ENCODE data around the gene NOL4. TPM values are rescaled to one million over a fixed set of nuclear protein-coding genes. Genes with fewer than 3 reads are reported as not detected.

The NOL4 gene
- total RNA-seq, 2 experiments from 2014 or later: 0.27 to 0.47 TPM

- ChIA-PET POLR2A (no interaction called here), CTCF (ENCODE audit: unreplicated experiment) (no interaction called here)
- H3K79me2 ChIP-seq (ENCODE audit: insufficient read depth, low read depth, low read length): no peaks in the 10 kb centered on the region
- DNase-seq (ENCODE audit: low spot score): no peak
- H3K4me2 ChIP-seq (ENCODE audit: low read length): no peak overlapping the region
- TF ChIP-seq EZH2phosphoT487 (IDR thresholded peaks at IDR 0.05; ENCODE audit: borderline replicate concordance, low read depth, low read length): no peak
- TF ChIP-seq, protein P1, sequence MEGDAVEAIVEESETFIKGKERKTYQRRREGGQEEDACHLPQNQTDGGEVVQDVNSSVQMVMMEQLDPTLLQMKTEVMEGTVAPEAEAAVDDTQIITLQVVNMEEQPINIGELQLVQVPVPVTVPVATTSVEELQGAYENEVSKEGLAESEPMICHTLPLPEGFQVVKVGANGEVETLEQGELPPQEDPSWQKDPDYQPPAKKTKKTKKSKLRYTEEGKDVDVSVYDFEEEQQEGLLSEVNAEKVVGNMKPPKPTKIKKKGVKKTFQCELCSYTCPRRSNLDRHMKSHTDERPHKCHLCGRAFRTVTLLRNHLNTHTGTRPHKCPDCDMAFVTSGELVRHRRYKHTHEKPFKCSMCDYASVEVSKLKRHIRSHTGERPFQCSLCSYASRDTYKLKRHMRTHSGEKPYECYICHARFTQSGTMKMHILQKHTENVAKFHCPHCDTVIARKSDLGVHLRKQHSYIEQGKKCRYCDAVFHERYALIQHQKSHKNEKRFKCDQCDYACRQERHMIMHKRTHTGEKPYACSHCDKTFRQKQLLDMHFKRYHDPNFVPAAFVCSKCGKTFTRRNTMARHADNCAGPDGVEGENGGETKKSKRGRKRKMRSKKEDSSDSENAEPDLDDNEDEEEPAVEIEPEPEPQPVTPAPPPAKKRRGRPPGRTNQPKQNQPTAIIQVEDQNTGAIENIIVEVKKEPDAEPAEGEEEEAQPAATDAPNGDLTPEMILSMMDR (conservative IDR thresholded peaks at IDR 0.05; ENCODE audit: low read length): no peak
- H3K4me1 ChIP-seq (ENCODE audit: insufficient read depth, low read length, poor library complexity, severe bottlenecking): no peaks in the 10 kb centered on the region
- intact Hi-C loops (cut with micrococcal nuclease; ENCODE audit: unreplicated experiment): no loop called here
- H3K4me3 ChIP-seq (ENCODE audit: low read depth, low read length, poor library complexity, severe bottlenecking): no peak overlapping the region
- H3K9me2 ChIP-seq (ENCODE audit: insufficient read depth, low read length): no peaks in the 10 kb centered on the region
- no peak overlapping the region for H3K27ac ChIP-seq (ENCODE audit: low read depth, low read length, poor library complexity, severe bottlenecking)
- H2AFZ ChIP-seq (ENCODE audit: low read length): no peak overlapping the region
- no peaks in the 10 kb centered on the region for H3K36me3 ChIP-seq (ENCODE audit: insufficient read depth, low read length)
- no peaks in the 10 kb centered on the region for H3K9me3 ChIP-seq (ENCODE audit: low read length)
- no TSS peak for BruUV-seq (replicated peaks)
- no peaks in the 10 kb centered on the region for H4K20me1 ChIP-seq (ENCODE audit: insufficient read depth, low read length)
Measured at GRCh38 chr18:34203866-34204265, 20.8 kb downstream of the NOL4 start.

DNA sequence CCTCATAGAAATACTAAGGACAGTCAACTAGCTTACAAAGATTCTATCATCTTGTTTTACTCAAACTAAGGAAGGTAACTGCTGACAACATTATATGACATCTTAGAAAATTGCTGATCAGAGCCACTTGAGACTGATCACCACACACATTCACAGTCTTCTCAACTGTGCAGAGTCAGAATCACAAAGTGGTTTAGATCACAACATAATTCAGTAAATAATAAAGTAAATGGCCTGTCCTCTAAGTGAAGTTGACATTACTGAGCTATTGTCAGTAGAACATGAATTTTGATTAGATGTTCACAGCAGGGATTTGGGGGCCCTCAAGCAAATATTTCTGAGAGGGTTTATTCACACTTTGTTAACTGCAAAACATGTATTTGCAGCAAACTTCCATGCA, 28.5 kb downstream of the NOL4 start:
- Histone ChIP-seq H4K20me1 (ENCODE audit: insufficient read depth, low read length) (no peaks in the 10 kb centered on the region), H3K9me3 (ENCODE audit: low read length) (no peaks in the 10 kb centered on the region), H3K4me1 (ENCODE audit: insufficient read depth, low read length, poor library complexity, severe bottlenecking) (no peaks in the 10 kb centered on the region), H3K4me3 (ENCODE audit: low read depth, low read length, poor library complexity, severe bottlenecking) (no peak overlapping the region), H3K36me3 (ENCODE audit: insufficient read depth, low read length) (no peaks in the 10 kb centered on the region), H3K9me2 (ENCODE audit: insufficient read depth, low read length) (no peaks in the 10 kb centered on the region), H3K4me2 (ENCODE audit: low read length) (no peak overlapping the region), H2AFZ (ENCODE audit: low read length) (no peak overlapping the region), H3K27ac (ENCODE audit: low read depth, low read length, poor library complexity, severe bottlenecking) (no peak overlapping the region), H3K79me2 (ENCODE audit: insufficient read depth, low read depth, low read length) (no peaks in the 10 kb centered on the region)
- intact Hi-C loops (cut with micrococcal nuclease; ENCODE audit: unreplicated experiment): no loop called here
- ChIA-PET CTCF (ENCODE audit: unreplicated experiment) (no interaction called here), POLR2A (interaction anchor here (0.6 kb wide), 2 partner anchors 59 to 103 kb away, joined by 3 to 4 read pairs; no protein-coding TSS in a partner anchor)
- BruUV-seq (replicated peaks): no TSS peak
- DNase-seq (ENCODE audit: low spot score): no peak
- no peak for TF ChIP-seq EZH2phosphoT487 (IDR thresholded peaks at IDR 0.05; ENCODE audit: borderline replicate concordance, low read depth, low read length)
- TF ChIP-seq, protein P1 (conservative IDR thresholded peaks at IDR 0.05; ENCODE audit: low read length): no peak

DNA sequence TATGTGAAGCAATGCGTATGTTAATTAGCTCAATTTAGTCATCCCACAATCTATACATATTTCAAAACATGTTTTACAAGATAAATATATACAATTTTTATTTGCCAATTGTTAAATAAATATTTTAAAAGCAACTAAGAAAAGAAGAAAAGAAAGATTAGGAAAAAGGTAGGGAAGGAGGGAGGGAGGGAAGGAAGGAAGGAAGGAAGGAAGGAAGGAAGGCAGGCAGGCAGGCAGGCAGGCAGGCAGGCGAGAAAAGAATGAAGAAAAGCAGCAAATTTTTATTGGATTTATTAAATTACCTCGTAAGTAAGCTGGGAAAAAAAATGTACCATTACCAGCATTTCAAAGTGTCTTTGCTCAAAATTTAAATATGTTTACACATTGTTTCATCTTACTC, 30.5 kb downstream of the NOL4 start:
- POLR2A ChIA-PET: interaction anchor here (0.6 to 1.0 kb wide), 2 partner anchors 8 to 826 kb away, joined by 3 read pairs; no protein-coding TSS in a partner anchor
- no peak overlapping the region for H3K4me2 ChIP-seq (ENCODE audit: low read length)
- CTCF ChIA-PET (ENCODE audit: unreplicated experiment): no interaction called here

More for the DNA sequence above, 30.5 kb downstream of the NOL4 start:
- intact Hi-C loops (cut with micrococcal nuclease; ENCODE audit: unreplicated experiment): no loop called here
- Histone ChIP-seq H4K20me1 (ENCODE audit: insufficient read depth, low read length) (no peaks in the 10 kb centered on the region), H3K79me2 (ENCODE audit: insufficient read depth, low read depth, low read length) (no peaks in the 10 kb centered on the region), H3K27ac (ENCODE audit: low read depth, low read length, poor library complexity, severe bottlenecking) (no peak overlapping the region), H3K4me1 (ENCODE audit: insufficient read depth, low read length, poor library complexity, severe bottlenecking) (no peaks in the 10 kb centered on the region), H3K9me2 (ENCODE audit: insufficient read depth, low read length) (no peaks in the 10 kb centered on the region), H3K9me3 (ENCODE audit: low read length) (no peaks in the 10 kb centered on the region), H3K36me3 (ENCODE audit: insufficient read depth, low read length) (no peaks in the 10 kb centered on the region), H2AFZ (ENCODE audit: low read length) (no peak overlapping the region), H3K4me3 (ENCODE audit: low read depth, low read length, poor library complexity, severe bottlenecking) (no peak overlapping the region)
- TF ChIP-seq, protein P1 (conservative IDR thresholded peaks at IDR 0.05; ENCODE audit: low read length): no peak
- no peak for TF ChIP-seq EZH2phosphoT487 (IDR thresholded peaks at IDR 0.05; ENCODE audit: borderline replicate concordance, low read depth, low read length)
- no TSS peak for BruUV-seq (replicated peaks)
- no peak for DNase-seq (ENCODE audit: low spot score)
